T-helper 2 cell (primary cell): Measurements from ENCODE around the gene SPTSSA.
"Not testable (repeated sequence)": the region's sequence is repeated elsewhere in the genome, so short reads cannot be mapped to it uniquely, and the experiment has no call there.

Experiments
- DNase-seq, 5 experiments: peaks; one replicate each; pipeline versions ENCODE4 v3.0.0 to v3.0.0-alpha.2; 2012 to 2022

SPTSSA gene

DNA sequence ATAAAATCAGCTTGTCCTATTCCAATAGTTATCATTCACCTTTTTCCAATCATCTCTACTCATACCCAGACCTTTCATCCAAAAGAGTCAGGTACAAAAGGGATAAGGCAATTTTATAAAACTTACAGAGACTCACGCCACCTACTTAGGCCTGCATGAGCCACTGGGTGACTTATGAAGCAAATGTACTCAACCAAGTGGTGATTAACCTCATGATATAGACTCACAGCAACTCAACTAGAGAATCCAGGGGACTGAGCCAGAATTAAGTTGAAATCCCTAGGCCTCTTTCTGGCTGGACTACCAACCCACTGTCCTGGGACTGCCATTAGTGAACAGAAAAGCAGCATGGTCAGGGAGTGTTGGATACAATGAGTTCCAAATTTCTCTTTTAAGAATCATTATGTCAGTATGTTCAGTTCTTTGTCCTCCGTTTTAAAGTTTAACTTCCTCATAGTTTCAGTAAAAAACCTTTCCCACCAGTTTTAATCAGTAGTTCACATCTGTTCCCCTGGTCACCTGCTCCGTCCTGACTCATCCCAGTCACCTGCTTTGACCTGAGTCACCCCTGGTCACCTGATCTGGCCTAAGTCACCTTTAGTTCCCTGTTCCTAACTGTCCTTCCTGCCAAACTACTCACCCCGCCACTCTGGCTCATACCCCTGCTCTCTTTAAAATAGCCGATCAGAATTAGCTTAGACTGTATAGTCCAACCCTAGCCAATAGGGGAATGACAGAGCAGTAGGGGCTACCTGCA lies 36.8 kb downstream of the SPTSSA start:
- no peak for DNase-seq

DNA sequence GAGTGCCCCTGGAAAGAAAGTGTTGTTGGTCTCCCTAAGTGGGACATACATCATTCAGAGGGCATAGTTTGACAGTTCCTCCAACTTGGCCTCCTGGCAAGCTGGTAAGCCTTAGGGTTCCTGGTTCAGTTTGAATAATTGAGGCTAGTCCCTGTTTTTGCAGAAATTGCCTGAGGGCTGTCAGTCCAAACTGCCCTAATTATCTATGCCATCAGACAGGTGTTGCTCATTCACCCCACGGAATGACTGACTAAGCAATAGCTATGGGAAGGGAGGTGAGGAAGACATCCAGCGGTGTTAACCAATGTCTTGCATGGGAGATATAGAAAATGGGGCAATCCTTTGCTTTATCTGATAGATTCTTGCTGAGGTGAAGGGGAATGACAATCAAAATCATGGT lies 37.6 kb downstream of the SPTSSA start:
- DNase-seq = no peak

DNA sequence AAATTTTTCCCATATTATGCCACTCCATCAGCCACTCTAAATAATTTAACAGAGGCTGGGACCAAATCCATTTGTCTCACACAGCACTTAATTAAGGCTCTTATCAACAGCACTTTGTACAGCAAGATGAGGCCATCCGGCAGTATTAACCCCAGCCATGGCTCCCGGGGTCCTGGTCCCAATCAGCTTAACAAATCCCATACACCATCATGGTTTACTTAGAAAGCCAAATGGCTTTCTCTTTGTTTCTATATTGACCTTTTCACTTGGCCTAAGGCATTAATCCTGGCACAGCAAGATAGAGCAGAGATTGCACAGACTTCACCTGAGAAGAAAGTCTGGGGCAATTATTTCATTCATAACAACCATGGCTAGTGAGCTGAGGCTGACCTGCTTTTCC lies 38.6 kb downstream of the SPTSSA start:
- no peak for DNase-seq

DNA sequence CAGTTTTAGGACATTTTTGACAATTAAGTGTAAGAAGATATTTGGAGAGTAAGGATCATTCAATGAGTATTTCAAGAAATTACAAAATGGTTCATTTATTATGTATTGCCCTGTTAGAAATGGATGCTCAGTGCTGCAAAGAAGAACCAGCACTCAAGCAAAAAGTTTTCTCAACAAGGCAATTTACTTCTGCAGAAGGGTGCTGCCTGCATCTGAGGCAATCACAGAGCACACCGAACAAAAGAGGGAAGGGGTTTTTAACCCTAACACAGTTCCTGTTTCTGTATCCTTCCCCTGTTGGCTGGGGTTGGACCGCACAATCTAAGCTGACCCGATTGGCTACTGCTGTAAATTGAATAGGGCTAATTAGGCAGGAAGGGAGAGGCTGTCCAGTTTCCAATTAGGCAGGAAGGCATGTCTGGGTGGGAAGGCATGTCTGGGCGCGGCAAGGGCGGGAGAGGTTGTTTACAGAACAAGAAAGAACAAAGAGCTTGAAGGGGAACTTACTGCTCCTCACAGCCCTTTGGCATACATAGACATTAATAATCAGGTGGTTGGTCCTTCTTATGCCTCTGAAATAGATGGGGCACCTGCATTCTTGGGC lies 41.4 kb downstream of the SPTSSA start:
- DNase-seq = no peak

DNA sequence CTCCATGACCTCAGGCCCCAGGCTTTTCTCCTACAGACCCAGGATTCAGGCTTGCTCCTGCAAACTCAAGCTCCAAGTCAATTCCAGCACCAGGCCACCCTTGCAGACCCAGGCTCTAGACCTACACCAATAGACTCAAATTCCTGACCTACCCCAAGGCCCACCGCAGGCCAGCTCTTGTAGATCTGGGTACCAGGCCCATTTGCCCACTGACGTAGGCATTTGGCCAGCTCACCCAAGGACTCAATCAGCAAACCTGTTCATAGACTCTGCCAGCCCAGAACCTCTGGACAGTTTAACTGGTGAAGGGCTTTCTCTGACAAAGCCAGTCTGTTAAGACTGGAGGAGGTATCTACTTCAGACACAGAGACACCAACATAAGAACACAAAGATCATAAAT lies 52.3 kb downstream of the SPTSSA start:
- no peak for DNase-seq

- no peak for DNase-seq
Measured at GRCh38 chr14:34407951-34408350, 54.1 kb downstream of the SPTSSA start.

- DNase-seq = no peak
Measured at GRCh38 chr14:34404416-34404815, 57.6 kb downstream of the SPTSSA start.

DNA sequence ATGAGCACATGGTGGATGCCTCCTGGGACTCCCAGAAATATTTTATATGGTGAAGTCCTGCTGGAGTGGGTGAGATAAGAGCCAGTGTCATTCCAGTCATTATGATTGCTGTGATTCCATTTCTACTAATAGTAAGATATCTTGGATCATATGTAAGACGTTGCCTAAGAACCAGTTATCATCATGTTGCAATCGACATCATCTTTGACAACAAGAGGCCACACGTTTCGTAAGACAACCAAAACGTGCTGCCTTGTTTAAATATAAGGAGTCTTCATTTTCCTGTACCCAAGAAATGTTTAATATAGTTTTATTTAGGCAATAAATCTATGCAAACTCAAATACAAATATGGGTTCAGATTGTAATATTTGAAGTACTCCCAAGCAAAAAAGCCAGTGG lies 58.4 kb downstream of the SPTSSA start:
- no peak for DNase-seq

DNA sequence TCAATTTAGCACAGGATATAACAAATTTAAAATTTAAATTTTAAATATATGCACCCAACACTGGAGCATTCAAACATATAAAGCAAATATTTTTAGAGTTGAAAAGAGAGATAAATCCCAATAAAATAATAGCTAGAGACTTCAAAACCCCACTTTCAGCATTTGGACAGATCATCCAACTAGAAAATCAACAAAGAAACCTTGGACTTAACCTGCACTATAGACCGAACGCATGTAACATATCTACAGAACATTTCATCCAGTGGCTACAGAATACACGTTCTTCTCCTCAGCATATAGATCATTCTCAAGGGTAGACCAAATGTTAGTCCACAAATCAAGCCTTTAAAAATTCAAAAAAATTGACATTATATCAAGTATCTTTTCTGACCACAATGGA lies 64.0 kb downstream of the SPTSSA start:
- DNase-seq = no peak

DNA sequence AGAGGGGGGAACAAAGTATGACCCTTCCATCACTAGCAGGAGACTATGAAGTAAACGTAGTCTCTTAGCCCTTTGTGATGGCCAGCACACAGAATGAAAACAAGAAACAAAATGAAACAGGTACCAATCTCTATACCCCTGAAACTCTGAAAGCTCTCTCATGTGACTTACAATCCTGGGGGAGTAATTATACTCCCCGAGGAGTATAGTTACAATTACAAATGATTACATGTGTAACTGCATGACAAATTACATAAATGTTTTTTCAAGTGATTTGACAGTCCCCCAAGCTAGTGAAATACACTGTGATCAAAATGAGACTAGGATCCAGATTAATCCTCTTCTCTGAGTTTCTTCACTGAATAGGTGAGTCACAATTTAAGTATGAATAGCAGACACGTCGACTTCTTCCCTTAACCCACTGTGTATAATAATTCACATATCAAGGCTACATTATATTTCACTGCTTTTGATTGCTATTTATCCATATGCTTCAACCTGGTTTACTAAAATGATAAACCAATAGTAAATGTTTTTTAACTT lies 74.0 kb downstream of the SPTSSA start:
- DNase-seq = no peak

GRCh38 chr14:34386865-34387485 lies 75.1 kb downstream of the SPTSSA start:
- DNase-seq = no peak

DNA sequence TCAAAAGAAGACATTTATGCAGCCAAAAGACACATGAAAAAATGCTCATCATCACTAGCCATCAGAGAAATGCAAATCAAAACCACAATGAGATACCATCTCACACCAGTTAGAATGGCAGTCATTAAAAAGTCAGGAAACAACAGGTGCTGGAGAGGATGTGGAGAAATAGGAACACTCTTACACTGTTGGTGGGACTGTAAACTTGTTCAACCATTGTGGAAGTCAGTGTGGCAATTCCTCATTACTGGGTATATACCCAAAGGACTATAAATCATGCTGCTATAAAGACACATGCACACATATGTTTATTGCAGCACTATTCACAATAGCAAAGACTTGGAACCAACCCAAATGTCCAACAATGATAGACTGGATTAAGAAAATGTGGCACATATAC lies 76.2 kb downstream of the SPTSSA start:
- not testable (repeated sequence) for DNase-seq

DNA sequence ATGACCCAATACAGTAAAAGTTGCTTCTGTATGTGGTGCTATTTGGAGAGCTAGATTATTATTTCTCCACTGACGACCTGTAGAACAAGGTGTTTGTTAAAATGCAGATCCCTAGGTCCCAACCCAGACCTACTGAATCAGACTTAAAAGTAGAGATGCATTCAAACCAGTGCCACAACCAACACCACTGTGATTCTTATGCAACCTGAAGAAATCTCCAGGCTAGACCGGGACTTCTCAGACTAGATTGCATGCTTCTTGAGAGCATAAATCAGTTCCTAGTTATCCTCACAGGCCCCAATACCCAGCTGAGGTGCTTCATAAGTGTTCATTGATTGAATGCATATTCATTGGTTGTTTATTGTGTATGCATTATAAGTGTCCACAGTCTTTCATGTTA lies 78.2 kb downstream of the SPTSSA start:
- DNase-seq = no peak
